Osteocyte (in vitro differentiated cells): Measurements from ENCODE around the gene CCDC50. TPM values are rescaled to one million over a fixed set of nuclear protein-coding genes. Genes with fewer than 3 reads are reported as not detected.

Experiments used
- DNase-seq: peaks from one replicate; pipeline ENCODE4 v3.0.0; 2021; ENCODE audit warnings: mixed read lengths; ENCODE audit not compliant: unreplicated experiment; ENCODE audit errors: extremely low spot score
- H3K27ac Mint-ChIP-seq: one replicate; pipeline ENCODE4 v1.8.0; 2021; ENCODE audit warnings: mild to moderate bottlenecking, mixed read lengths; ENCODE audit not compliant: unreplicated experiment
- H3K27me3 Mint-ChIP-seq: one replicate; pipeline ENCODE4 v1.8.0; 2021; ENCODE audit warnings: mixed read lengths; ENCODE audit not compliant: unreplicated experiment
- H3K36me3 Mint-ChIP-seq: one replicate; pipeline ENCODE4 v1.8.0; 2021; ENCODE audit warnings: mixed read lengths; ENCODE audit not compliant: unreplicated experiment
- H3K4me1 Mint-ChIP-seq: one replicate; pipeline ENCODE4 v1.8.0; 2021; ENCODE audit warnings: mixed read lengths; ENCODE audit not compliant: unreplicated experiment
- H3K4me3 Mint-ChIP-seq: one replicate; pipeline ENCODE4 v1.8.0; 2021; ENCODE audit warnings: mild to moderate bottlenecking, moderate library complexity, mixed read lengths; ENCODE audit not compliant: unreplicated experiment
- H3K9me3 Mint-ChIP-seq: one replicate; pipeline ENCODE4 v1.8.0; 2021; ENCODE audit warnings: mixed read lengths; ENCODE audit not compliant: unreplicated experiment
- CTCF ChIP-seq: fragments of 200-600 bp; sonication (generic); IDR thresholded peaks from 2 replicates; pipeline ENCODE4 v1.5.0; 2021; ENCODE audit warnings: antibody characterized with exemption, mild to moderate bottlenecking, moderate library complexity
- total RNA-seq: library from RNA; stranded (reverse); gene quantifications from 2 replicates; pipeline ENCODE4 v1.2.1, GENCODE V29; 2021

The CCDC50 gene
- total RNA-seq, 1 donor from 2014 or later, result 86.7 TPM

- H3K27ac Mint-ChIP-seq, result peak overlapping the region; percentile 80
- H3K4me3 Mint-ChIP-seq, result no peak overlapping the region
- no peaks in the 10 kb centered on the region for H3K9me3 Mint-ChIP-seq
- DNase-seq, result no peak
- no peak for TF ChIP-seq CTCF
- H3K27me3 Mint-ChIP-seq, result no peaks in the 10 kb centered on the region
- H3K36me3 Mint-ChIP-seq, result no peaks in the 10 kb centered on the region
- peaks cover 63% of the 10 kb centered on the region for H3K4me1 Mint-ChIP-seq
Measured at GRCh38 chr3:191343913-191344312, 14.7 kb downstream of the CCDC50 start.

- no peak for DNase-seq
- Mint-ChIP-seq H3K27me3 (no peaks in the 10 kb centered on the region), H3K36me3 (no peaks in the 10 kb centered on the region), H3K27ac (no peak overlapping the region), H3K4me1 (peaks cover 49% of the 10 kb centered on the region), H3K4me3 (no peak overlapping the region), H3K9me3 (no peaks in the 10 kb centered on the region)
- no peak for TF ChIP-seq CTCF
Measured at GRCh38 chr3:191345334-191345733, 16.1 kb downstream of the CCDC50 start.

DNA sequence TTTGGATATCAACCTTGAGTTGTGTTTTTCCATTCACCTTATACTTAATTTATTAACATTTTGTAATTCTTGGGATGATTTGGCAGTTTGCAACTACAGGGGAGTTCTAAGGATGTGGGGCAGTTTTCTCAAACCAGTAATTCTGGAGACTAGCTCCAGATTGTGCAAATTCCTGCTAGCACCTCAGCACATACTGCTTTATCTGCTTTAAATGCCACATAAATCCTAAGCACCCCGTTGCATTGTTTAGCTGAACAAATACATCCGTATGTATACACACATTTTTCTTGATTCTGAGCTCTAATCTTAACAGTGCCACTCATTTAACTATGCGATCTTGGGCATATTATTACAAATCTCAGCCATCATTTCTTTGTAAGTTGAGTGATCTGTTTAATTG lies 18.0 kb downstream of the CCDC50 start:
- H3K4me1 Mint-ChIP-seq, result peaks cover 33% of the 10 kb centered on the region
- no peaks in the 10 kb centered on the region for H3K36me3 Mint-ChIP-seq

GRCh38 chr3:191348098-191348497 lies 18.9 kb downstream of the CCDC50 start:
- no peaks in the 10 kb centered on the region for H3K9me3 Mint-ChIP-seq
- no peaks in the 10 kb centered on the region for H3K36me3 Mint-ChIP-seq
- no peak overlapping the region for H3K27ac Mint-ChIP-seq
- H3K4me1 Mint-ChIP-seq, result peaks cover 25% of the 10 kb centered on the region
- H3K4me3 Mint-ChIP-seq, result no peak overlapping the region
- TF ChIP-seq CTCF, result no peak
- no peak for DNase-seq
- no peaks in the 10 kb centered on the region for H3K27me3 Mint-ChIP-seq

More for the DNA sequence above, 18.0 kb downstream of the CCDC50 start:
- H3K27ac Mint-ChIP-seq, result no peak overlapping the region
- TF ChIP-seq CTCF, result no peak
- H3K27me3 Mint-ChIP-seq, result no peaks in the 10 kb centered on the region
- DNase-seq, result no peak
- H3K4me3 Mint-ChIP-seq, result no peak overlapping the region
- H3K9me3 Mint-ChIP-seq, result no peaks in the 10 kb centered on the region

DNA sequence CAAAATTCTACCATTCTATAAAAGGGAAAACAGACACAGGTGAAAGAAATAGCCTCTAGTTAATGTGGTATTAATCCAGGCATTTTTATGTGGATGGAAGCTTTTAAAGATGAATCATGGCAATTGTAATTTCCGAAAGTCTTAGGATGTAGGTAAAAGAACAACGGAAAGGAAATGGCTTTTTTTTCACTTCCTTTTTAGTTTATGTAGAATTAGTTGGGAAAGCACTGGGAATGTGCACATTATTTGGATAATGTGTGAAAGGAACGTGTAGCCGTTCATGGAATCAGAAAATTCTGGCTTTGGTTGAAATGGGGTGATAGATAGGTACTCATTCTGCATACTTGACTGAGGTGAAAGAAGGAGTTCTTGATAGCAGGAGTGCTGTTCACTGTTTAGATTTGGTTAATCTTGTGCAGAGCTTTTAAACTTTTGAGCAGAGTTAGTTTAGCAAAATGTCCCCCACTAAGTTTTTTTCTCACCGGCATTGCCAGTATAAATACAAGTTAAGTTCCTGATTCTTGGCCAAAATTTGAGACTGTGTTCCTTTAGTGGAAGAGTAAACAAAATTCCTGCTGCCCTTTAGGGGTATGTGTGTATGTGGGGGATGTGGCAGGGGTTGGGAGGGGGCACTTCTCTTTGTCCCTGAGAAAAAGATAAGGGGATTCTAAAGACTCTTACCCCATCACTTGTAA lies 21.3 kb downstream of the CCDC50 start:
- Mint-ChIP-seq H3K36me3 (no peaks in the 10 kb centered on the region), H3K27ac (peak overlapping the region; percentile 92), H3K9me3 (no peaks in the 10 kb centered on the region), H3K4me1 (peaks cover 12% of the 10 kb centered on the region), H3K4me3 (peak overlapping the region; percentile 56), H3K27me3 (no peaks in the 10 kb centered on the region)
- TF ChIP-seq CTCF, result no peak
- no peak for DNase-seq
